ENCODE results near the gene SLC27A6.
"Not testable (repeated sequence)": the region's sequence is repeated elsewhere in the genome, so short reads cannot be mapped to it uniquely, and the experiment has no call there.

SLC27A6 gene

GRCh38 chr5:128965011-128965637 is at the start of gene SLC27A6:
Gene SLC27A6 (plus strand): TSS chr5:128965488. CDS start chr5:128966138, 650 bp downstream.
- no peak for DNase-seq

GRCh38 chr5:128919542-128919941 is 45.7 kb upstream of the SLC27A6 start:
- no peak for DNase-seq

GRCh38 chr5:128920345-128921215 is 44.7 kb upstream of the SLC27A6 start:
- no peak for DNase-seq

- no peak for DNase-seq
Measured at GRCh38 chr5:128924299-128924698, 41.0 kb upstream of the SLC27A6 start.

- no peak for DNase-seq
Measured at GRCh38 chr5:128925973-128926372, 39.3 kb upstream of the SLC27A6 start.

GRCh38 chr5:128927644-128928043 is 37.6 kb upstream of the SLC27A6 start:
- DNase-seq, result no peak

GRCh38 chr5:128932232-128932631 is 33.1 kb upstream of the SLC27A6 start:
- not testable (repeated sequence) for DNase-seq

- DNase-seq, result not testable (repeated sequence)
Measured at GRCh38 chr5:128943100-128943499, 22.2 kb upstream of the SLC27A6 start.

GRCh38 chr5:128949847-128950546 is 15.3 kb upstream of the SLC27A6 start:
- no peak for DNase-seq

GRCh38 chr5:128951301-128951700 is 14.0 kb upstream of the SLC27A6 start:
- DNase-seq, result not testable (repeated sequence)

GRCh38 chr5:128956164-128956563 is 9.1 kb upstream of the SLC27A6 start:
- DNase-seq, result no peak

- no peak for DNase-seq
Measured at GRCh38 chr5:128962211-128962610, 3.1 kb upstream of the SLC27A6 start.

GRCh38 chr5:128965638-128966302 is 482 bp downstream of the SLC27A6 start:
- DNase-seq, result no peak

GRCh38 chr5:128966375-128966774 is 1.1 kb downstream of the SLC27A6 start:
- DNase-seq, result no peak

GRCh38 chr5:128966846-128967245 is 1.6 kb downstream of the SLC27A6 start:
- DNase-seq, result no peak

GRCh38 chr5:128973244-128973643 is 8.0 kb downstream of the SLC27A6 start:
- DNase-seq, result no peak

GRCh38 chr5:128974567-128974966 is 9.3 kb downstream of the SLC27A6 start:
- no peak for DNase-seq

- no peak for DNase-seq
Measured at GRCh38 chr5:128979761-128980160, 14.5 kb downstream of the SLC27A6 start.

- no peak for DNase-seq
Measured at GRCh38 chr5:128980917-128981316, 15.6 kb downstream of the SLC27A6 start.

GRCh38 chr5:128984480-128984879 is 19.2 kb downstream of the SLC27A6 start:
- no peak for DNase-seq

GRCh38 chr5:128988476-128988875 is 23.2 kb downstream of the SLC27A6 start:
- DNase-seq, result no peak

- no peak for DNase-seq
Measured at GRCh38 chr5:129001841-129002526, 36.7 kb downstream of the SLC27A6 start.

GRCh38 chr5:129002527-129002842 is 37.2 kb downstream of the SLC27A6 start:
- DNase-seq, result no peak

Measured in NCI-H1092 treated with DMSO at 0.1 percent for 48 hours (cell line).